MM.1S (cell line): ENCODE measurements around the gene AKR7A3.

Experiments used
- EZH2 ChIP-seq: fragments of 300-600 bp; sonication (generic); optimal IDR thresholded peaks from 2 replicates; pipeline ENCODE3; 2017; ENCODE audit warnings: low read depth, mild to moderate bottlenecking, antibody characterized with exemption, low read length, mixed read lengths
- EZH2phosphoT487 ChIP-seq: fragments of 300-600 bp; sonication (generic); IDR thresholded peaks from 2 replicates; pipeline ENCODE4 v1.6.1; 2018; ENCODE audit warnings: antibody characterized with exemption, low read length
- TF ChIP-seq, protein P1 (sequence below): fragments of 300-600 bp; sonication (generic); IDR thresholded peaks from 2 replicates; pipeline ENCODE4 v1.5.1; 2016; ENCODE audit warnings: antibody characterized with exemption, low read length, mixed read lengths

DNA sequence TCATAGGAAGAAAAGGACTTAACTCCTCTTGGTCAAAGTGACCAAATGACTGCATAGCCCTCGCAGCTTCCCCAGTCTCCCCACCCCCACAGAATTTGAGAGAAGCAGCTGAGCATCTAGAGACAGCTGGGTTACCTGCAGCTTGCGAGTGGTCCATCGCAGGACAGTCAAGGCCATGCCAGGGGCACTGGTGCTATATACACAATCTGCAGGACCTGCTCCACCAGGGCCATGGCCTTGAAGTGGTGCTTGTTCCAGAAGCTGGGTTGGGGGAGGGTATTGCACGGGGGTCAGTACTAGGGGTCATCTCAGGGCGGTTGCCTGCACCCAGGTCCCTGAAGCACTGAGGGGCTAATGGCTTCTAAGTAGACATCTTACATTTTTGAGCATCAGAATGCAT lies 26.5 kb downstream of the AKR7A3 start:
- TF ChIP-seq, protein P1, sequence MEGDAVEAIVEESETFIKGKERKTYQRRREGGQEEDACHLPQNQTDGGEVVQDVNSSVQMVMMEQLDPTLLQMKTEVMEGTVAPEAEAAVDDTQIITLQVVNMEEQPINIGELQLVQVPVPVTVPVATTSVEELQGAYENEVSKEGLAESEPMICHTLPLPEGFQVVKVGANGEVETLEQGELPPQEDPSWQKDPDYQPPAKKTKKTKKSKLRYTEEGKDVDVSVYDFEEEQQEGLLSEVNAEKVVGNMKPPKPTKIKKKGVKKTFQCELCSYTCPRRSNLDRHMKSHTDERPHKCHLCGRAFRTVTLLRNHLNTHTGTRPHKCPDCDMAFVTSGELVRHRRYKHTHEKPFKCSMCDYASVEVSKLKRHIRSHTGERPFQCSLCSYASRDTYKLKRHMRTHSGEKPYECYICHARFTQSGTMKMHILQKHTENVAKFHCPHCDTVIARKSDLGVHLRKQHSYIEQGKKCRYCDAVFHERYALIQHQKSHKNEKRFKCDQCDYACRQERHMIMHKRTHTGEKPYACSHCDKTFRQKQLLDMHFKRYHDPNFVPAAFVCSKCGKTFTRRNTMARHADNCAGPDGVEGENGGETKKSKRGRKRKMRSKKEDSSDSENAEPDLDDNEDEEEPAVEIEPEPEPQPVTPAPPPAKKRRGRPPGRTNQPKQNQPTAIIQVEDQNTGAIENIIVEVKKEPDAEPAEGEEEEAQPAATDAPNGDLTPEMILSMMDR: no peak
- TF ChIP-seq EZH2 (no peak), EZH2phosphoT487 (no peak)
